ENCODE results near the gene HSPA1L. TPM values are rescaled to one million over a fixed set of nuclear protein-coding genes. Genes with fewer than 3 reads are reported as not detected.
"Not testable (repeated sequence)": the region's sequence is repeated elsewhere in the genome, so short reads cannot be mapped to it uniquely, and the experiment has no call there.

The HSPA1L gene
- total RNA-seq, 1 donor from 2014 or later, result 3.7 TPM

DNA sequence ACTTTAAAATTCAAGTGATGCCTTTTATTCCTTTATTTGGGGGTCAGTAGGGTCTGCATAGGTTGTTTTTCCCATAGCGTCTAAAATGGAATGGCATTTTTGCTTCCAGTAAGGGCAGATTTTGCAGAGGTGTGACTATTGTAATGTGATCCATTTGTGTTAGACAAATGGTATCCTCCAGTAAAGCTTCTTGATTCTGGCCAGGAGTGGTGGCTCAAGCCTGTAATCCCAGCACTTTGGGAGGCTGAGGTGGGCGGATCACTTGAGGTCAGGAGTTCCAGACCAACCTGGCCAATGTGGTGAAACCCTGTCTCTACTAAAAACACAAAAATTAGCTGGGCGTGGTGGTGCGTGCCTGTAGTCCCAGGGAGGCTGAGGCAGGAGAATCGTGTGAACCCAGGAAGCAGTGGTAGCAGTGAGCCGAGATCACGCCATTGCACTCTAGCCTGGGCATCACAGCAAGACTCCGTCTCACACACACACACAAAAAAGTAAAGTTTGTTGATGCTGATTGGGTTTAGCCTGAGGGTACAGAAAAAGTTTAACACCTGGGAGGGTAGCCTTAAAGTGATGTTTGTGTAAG is 2.9 kb upstream of the HSPA1L start:
- intact Hi-C loops (cut with micrococcal nuclease), result not testable (repeated sequence)

DNA sequence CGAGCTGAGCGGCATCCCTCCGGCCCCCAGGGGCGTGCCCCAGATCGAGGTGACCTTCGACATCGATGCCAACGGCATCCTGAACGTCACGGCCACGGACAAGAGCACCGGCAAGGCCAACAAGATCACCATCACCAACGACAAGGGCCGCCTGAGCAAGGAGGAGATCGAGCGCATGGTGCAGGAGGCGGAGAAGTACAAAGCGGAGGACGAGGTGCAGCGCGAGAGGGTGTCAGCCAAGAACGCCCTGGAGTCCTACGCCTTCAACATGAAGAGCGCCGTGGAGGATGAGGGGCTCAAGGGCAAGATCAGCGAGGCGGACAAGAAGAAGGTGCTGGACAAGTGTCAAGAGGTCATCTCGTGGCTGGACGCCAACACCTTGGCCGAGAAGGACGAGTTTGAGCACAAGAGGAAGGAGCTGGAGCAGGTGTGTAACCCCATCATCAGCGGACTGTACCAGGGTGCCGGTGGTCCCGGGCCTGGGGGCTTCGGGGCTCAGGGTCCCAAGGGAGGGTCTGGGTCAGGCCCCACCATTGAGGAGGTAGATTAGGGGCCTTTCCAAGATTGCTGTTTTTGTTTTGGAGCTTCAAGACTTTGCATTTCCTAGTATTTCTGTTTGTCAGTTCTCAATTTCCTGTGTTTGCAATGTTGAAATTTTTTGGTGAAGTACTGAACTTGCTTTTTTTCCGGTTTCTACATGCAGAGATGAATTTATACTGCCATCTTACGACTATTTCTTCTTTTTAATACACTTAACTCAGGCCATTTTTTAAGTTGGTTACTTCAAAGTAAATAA is 2.2 kb upstream of the HSPA1L start:
- intact Hi-C loops (cut with micrococcal nuclease), result not testable (repeated sequence)

DNA sequence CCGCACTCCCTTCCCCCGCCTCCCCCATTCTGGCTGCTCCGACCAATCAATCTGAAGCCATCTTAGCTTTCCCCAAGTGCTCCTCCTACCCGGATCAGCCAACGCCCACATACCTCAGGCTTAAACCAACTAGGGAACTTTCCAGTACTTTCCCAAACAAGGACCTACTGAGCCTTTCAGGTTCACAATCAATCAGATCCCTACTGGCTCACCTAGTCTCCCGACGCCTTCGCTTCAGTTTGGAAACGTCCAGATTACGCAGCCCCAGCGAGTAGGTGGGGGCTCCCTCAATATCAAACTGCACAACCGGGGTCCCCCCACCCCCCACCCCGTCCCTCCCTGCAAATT is 432 bp downstream of the HSPA1L start:
- intact Hi-C loops (cut with micrococcal nuclease), result loop anchor here (2.0 kb wide), 3 partner anchors 16 to 76 kb away; no protein-coding TSS in a partner anchor

DNA sequence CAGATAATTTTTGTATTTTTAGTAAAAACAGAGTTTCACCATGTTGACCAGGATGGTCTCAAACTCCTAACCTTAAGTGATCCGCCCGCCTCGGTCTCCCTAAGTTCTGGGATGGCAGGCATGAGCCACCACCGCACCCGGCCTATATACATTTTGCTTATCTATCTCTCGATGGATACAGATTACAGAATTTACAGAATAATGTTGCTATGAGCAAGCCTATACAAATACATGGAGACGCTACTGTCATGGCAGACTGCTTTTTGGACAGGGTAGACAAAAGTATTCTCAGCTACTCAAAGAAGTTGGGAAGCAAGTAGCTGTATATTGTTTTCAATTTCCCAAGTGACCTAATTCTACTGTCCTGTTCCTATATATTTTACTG is 1.6 kb downstream of the HSPA1L start:
- intact Hi-C loops (cut with micrococcal nuclease), result no loop called here

DNA sequence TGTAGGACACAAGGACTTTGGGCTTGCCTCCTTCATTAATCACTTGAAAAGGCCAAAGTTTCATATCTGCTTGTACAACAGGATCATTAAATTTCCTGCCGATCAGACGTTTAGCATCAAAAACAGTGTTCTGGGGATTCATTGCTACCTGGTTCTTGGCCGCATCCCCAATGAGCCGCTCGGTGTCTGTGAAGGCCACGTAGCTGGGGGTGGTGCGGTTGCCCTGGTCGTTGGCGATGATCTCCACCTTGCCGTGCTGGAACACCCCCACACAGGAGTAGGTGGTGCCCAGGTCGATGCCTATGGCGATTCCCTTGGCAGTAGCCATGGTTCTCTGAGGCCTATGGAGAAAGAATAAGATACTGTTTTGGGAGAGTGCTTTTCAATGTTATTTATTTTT is 3.4 kb downstream of the HSPA1L start:
- intact Hi-C loops (cut with micrococcal nuclease), result no loop called here

DNA sequence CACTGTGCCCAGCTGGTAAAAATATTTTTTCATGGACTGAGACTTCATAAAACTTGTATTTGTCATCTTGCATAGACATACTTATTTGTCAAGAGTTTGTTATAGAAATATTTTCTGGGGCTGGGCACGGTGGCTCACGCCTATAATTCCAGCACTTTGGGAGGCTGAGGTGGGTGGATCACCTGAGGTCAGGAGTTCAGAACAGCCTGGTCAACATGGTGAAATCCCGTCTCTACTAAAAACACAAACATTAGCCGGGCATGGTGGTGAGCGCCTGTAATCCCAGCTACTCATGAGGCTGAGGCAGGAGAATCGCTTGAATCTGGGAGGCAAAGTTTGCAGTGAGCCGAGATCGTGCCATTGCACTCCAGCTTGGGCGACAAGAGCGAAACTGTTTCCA is 6.5 kb downstream of the HSPA1L start:
- intact Hi-C loops (cut with micrococcal nuclease), result loop anchor here (5.0 kb wide), 1 partner anchor 36 kb away; no protein-coding TSS in a partner anchor

DNA sequence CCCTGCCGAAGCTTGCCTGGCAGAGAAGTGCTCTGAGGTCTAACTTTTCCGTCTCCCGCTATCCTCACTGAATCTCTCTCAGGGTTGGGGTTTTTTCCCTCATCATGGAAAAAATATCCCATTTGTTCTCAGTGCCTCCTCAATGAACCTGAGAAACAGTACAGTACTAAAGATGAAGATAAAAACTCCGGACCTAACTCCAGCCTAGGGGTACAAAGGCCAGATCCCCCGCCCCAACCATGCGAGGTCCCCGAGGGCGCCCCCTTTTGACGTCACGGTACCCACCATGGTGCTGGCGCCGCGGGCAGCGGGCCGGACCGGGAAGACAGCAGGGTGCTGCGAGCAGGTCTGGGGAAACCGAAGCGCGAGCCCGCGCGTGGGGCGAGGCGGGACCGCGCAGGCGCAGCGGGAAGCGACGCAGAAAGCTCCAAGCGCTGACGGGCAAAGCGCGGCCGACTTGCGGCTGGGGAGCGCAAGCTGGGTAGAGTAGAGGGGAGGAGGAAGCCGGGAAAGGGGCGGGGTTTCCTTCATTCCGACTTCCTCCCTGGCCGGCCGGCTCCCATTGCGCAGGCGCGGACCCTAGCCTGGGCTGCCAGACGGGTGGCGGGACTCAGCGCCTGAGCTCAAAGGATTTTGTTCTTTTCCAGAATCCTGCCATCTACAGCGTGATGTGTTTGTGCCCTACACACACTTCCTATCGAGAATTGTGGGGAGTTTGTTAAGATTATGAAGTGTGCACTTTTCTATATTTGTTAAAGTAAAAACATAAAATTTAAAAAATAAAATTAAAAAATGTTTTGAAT is 8.4 kb downstream of the HSPA1L start, which contains the start of gene LSM2:
Gene LSM2 (minus strand): TSS at position 497 of the 803 bp plus-strand sequence. CDS start 209 bp downstream, at position 288.
- intact Hi-C loops (cut with micrococcal nuclease), result loop anchor here (1.0 to 5.0 kb wide), 6 partner anchors 9 to 372 kb away; partner anchors contain the start of genes HSPA1B and RNF5

DNA sequence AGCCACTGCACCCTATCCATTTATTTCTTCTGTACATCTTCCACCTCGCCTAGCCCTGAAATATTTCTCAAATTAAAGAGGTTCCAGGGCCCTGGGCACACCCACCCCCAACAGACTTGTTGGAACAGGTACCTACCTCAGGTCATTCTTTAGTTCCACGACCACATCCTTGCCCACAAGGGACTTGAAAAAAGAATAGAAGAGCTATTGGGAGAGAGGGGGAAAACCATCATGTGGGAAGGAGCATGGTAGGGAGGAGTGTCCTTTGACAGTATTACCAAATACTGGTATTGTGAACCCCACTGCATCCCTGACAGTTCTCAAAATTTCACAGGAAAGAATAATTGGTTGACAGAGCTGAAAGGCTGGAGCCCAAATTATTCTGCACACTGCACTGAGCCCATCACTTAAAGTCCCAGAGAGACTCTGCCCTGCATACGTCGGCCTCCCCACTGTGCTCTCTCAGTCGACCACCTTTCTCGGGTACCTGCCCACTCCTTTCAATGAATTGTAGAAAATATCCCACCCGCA is 9.1 kb downstream of the HSPA1L start:
- intact Hi-C loops (cut with micrococcal nuclease), result loop anchor here (1.0 to 5.0 kb wide), 6 partner anchors 9 to 373 kb away; partner anchors contain the start of genes HSPA1B and RNF5

DNA sequence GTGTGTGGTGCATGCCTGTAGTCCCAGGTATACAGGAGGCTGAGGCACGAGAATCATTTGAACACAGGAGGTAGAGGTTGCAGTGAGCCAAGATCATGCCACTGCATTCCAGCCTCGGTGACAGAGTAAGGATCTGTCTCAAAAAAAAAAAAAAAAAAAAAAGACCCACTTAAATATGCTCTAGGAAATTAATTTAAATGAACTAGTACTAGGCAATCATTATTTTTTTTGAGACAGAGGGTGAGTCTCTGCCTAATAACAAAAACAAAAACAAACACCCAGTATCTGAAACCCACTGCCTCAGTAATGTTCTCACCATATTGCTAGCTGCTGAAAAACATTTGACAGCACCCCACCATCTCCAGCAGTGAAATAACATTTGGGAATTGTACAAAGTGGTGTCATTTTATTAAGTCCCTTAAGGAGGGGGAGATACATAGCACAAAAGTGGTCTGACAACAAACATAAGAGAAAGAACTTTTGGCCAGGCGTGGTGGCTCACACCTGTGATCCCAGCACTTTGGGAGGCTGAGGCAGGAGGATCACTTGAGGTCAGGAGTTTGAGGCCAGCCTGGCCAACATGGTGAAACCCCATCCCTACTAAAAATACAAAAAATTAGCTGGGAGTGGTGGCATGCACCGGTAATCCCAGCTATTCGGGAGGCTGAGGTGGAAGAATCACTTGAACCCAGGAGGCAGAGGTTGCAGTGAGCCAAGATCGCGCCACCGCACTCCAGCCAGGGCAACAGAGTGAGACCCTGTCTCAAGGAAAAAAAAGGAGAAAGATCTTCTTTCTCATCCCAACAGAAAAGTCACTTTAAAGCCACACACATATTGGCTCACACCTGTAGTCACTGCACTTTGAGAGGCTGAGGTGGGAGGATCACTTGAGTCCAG is 13.8 kb downstream of the HSPA1L start:
- intact Hi-C loops (cut with micrococcal nuclease), result not testable (repeated sequence)

DNA sequence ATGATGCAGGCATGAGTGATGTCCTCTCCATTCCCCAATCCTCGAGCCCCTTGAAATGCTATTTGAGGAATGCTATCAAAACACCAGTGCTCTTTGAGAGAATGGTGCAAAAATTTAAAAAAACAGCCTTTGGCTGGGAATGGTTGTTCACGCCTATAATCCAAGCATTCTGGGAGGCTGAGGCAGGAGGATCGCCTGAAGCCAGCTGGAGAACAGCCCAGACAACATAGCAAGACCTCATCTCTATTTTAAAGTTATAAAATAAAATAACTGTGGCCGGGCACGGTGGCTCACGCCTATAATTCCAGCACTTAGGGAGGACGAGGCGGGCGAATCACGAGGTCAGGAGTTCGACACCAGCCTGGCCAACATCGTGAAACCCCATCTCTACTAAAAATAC is 15.3 kb downstream of the HSPA1L start:
- intact Hi-C loops (cut with micrococcal nuclease), result loop anchor here (10.0 kb wide), 1 partner anchor 305 kb away; the partner anchor contains the start of gene MICB

DNA sequence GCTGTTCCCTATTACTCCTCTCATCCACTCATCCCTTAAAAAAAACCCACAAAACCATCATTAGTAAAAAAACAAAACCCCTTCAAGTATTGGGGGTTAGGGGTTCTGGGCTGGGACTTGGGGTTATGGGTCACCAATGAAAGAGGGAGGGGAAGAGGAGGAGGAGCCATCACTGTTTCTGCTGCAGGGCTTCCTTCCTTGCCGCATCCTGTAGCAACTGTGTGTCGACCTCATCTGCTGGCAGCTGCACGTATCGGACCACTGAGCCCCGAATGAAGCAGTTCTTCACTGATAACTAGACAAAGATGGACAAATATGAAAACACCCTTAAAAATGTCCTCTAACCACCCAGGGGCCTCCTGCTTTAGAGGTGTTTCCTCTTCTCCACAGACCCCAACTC is 17.5 kb downstream of the HSPA1L start:
- intact Hi-C loops (cut with micrococcal nuclease), result loop anchor here (1.0 to 10.0 kb wide), 5 partner anchors 9 to 303 kb away; partner anchors contain the start of genes ABHD16A, HSPA1A, HSPA1L and LSM2

DNA sequence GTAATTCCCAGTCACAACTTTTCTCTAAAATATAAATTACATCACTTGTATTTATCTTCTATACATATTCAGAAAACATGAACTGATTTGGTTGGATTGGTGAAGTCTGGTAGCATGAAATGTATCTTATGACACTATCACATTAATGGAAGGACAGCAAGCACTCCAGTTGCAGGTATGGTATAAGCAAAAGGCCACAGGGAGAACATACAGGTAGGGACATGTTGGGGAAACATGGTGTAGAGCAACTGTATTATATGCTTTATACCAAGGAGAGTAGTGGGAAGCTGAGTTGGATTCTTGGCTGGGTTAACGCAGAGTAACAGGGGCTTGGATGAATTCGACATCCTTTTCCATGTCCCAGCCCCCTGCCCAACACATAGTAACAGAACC is 18.1 kb downstream of the HSPA1L start:
- intact Hi-C loops (cut with micrococcal nuclease), result loop anchor here (1.0 to 10.0 kb wide), 5 partner anchors 9 to 302 kb away; partner anchors contain the start of genes ABHD16A, HSPA1A, HSPA1L and LSM2

DNA sequence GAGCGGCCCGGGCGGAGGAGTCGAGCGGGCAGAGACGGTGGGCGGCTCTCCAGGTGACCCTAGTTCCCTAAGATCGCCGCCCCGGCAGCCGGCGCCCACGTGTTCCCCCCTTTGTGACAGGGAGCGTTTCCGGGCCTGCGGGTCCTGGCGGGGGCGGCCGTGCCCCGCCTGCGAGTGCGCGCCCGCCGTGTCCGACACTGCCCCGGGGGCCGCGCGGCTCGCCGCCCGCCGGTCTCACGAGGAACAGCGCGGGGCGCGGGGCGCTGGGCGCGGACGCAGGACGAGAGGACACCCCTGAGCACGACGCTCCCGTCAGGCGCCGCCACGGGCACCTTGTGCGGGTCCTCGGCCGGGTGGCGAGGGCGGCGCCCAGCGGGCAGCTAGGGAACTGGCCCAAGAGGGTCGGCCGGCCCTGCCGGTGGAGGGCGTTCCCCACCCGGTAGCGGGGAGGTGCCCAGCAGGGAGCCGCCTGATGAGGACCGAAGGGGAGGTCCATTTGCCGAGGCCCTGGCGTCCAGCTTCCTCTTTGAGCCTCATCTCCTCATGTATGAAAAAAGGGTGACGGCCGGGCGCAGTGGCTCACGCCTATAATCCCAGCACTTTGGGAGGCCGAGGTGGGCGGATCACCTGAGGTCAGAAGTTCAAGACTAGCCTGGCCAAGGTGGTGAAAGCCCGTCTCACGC is 19.3 kb downstream of the HSPA1L start, which contains the start of gene VARS1:
Gene VARS1 (minus strand): TSS at position 137 of the 683 bp plus-strand sequence. CDS start 535 bp downstream, outside the sequence.
- intact Hi-C loops (cut with micrococcal nuclease), result loop anchor here (1.0 to 10.0 kb wide), 6 partner anchors 19 to 301 kb away; partner anchors contain the start of genes HSPA1A, HSPA1L, MICB and NEU1

DNA sequence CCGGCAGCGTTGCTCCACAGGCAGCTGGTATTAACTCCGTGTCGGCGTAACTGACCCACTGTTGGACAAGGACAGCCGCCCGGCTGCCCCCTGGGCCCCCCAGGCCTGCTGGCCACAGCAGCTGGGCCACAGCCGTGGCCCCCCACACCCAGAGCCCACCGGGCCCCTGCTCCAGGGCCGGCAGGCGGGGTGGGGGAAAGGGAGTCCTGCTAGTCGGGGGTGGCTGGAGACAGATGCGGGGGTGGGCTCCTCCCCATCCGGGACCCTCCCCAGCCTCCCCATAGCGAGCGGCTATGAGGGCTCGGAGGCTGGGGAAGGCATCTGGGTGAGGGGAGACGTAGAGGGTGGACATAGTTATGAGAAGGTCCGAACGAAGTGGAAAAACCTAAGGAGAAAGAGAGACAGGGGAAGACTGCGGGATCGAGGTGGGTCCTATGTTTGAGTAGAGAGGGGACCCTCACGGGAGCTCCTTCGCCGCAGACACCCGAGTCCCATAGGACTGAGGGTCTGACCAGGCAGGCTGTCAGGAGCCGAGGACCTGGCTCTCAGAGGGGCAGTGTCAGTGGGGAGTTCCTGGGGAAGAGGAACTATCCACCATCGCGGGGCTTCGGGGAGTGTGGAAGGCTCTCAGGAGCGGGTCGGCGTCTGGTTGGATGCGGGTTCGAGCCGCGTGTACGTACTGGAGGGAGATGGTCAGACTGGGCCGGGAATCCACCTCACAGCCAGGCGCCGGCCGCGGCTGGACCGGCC is 20.0 kb downstream of the HSPA1L start:
- intact Hi-C loops (cut with micrococcal nuclease), result loop anchor here (1.0 to 10.0 kb wide), 6 partner anchors 18 to 300 kb away; partner anchors contain the start of genes MICB, NEU1, SKIC2 and VWA7

DNA sequence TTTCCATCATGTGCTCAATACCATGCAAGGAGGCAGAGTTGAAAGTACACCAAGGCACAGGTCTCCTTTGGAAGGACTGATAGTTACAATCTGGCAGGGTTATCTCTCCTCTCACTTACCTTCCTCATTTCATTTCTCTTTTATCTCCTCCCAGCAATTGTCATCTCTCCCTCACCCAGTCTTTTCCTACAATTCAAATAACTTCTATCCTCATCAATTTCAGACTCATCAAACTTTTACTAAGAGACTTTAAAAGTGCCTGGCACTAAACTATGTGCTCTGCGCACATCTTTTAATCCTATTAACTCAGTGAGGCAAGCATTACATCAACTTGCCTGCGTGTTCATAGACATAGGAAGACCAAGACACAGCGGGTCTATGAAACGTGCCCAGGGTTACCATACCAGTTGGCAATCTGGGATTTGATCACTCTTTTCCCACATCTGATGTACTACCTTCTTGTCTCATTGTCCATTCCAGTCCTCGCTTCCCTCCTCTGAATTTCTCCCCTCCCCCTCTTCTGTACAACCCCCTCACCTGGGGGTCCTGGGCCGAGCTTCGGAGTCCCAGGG is 20.7 kb downstream of the HSPA1L start:
- intact Hi-C loops (cut with micrococcal nuclease), result loop anchor here (1.0 to 10.0 kb wide), 3 partner anchors 17 to 300 kb away; partner anchors contain the start of genes MICB, NEU1 and VWA7

DNA sequence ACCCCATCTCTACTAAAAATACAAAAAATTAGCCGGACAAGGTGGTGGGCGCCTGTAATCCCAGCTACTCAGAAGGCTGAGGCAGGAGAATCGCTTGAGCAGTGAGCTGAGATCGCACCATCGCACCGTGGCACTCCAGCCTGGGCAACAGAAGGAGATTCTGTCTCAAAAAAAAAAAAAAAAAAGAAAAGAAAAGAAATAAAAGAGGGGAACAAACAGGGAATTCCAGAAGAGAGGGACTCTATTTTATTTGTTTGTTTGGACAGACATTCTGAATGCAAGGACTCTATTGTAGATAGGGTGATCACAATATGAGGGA is 21.2 kb downstream of the HSPA1L start:
- intact Hi-C loops (cut with micrococcal nuclease), result loop anchor here (1.0 to 10.0 kb wide), 3 partner anchors 17 to 299 kb away; partner anchors contain the start of genes MICB, NEU1 and VWA7

DNA sequence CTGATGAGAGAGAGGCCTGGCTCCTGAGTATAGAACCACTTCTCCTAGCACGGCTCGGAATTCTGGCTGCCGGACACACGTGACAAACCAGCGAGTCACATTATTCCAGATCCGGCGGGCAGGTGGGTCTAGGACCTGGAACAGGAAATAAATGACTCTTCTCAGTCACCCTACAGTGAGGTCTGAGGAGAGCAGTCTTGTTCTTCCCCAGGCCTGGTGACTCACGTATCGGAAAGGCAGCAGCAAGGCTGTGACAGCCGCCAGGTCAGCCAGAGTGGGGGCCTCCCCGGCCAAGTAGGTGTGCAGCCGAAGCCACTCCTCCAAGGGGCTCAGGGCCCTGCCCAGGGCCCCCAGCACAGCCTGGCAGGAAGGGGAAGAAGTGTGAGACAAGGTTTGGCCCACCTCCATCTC is 22.3 kb downstream of the HSPA1L start:
- intact Hi-C loops (cut with micrococcal nuclease), result loop anchor here (10.0 kb wide), 1 partner anchor 298 kb away; the partner anchor contains the start of gene MICB

DNA sequence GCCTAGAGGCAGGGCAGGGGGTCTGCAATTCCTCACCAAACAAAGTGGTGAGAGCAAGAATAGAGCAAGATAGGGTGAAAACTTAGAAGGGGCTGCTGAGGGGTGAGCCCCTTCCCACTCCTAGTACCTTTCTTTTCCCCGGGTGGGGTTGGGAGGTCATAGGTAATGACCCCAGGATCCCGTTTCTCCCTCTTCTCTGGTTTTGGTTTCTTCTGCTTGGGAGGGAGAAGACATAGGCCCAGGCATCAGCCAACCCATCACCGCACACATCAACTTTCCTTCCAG is 23.1 kb downstream of the HSPA1L start:
- intact Hi-C loops (cut with micrococcal nuclease), result loop anchor here (10.0 kb wide), 1 partner anchor 297 kb away; the partner anchor contains the start of gene MICB

Data from T-helper 1 cell treated with Interleukin-12 subunit alpha and Interleukin-12 subunit beta and Interleukin-4 antibody, amounts not matched to agents 30 ng/mL and 1 ng/mL, for 36 hours (primary cell).